Retina (tissue), 1 donor: Measurements from ENCODE around the gene ZFHX3.
"Not testable (repeated sequence)": the region's sequence is repeated elsewhere in the genome, so short reads cannot be mapped to it uniquely, and the experiment has no call there.

Experiments used
- DNase-seq: peaks from one replicate; pipeline ENCODE4 v3.0.0-alpha.2; 2016

Gene ZFHX3

DNA sequence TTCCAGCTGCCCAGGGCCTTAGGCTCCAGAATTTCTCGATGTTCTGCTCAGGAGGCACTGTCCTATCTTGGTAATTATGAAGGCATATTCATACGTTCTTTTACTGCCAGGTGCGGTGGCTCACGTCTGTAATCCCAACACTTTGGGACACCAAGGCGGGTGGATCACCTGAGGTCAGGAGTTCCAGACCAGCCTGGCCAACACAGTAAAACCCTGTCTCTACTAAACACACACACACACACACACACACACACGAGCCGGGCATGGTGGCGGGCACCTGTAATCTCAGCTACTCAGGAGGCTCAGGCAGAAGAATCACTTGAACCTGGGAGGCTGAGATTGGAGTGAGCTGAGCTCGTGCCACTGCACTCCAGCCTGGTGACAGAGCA is 52.1 kb downstream of the ZFHX3 start:
- DNase-seq = not testable (repeated sequence)

DNA sequence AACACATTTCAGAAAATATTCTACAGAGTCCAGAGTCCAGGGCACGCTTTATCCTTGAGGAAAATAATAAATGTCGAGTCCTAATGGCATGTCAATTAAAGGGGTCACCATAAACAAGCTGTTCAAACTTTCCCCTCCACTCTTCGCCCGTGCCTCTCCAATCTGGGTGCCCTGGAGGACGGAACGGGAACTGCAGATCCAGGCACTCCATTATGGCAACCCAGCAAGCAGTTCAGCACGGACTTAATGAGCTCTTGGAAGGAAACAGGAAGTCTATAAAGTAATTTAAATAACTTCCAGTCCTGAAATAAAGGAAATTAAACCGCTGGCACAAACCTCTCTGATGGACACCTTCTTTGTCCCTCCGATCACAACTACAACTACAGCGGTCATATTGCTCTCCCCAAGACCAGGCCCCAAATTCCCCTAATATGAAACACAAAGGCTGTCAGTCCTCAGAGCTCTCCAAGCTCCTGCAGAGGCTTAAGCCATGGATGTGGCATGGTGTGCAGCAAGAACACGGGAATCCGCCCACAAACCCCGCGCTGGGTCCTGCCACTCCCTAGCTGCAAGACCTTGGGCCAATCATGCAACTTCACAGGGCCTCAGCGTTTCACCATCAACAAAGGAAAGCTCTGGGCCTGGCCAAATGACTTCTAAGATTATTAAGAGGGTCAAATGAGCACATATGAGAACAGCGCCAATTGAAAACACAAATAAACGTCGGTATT is 52.6 kb downstream of the ZFHX3 start:
- peak; percentile 32 for DNase-seq

DNA sequence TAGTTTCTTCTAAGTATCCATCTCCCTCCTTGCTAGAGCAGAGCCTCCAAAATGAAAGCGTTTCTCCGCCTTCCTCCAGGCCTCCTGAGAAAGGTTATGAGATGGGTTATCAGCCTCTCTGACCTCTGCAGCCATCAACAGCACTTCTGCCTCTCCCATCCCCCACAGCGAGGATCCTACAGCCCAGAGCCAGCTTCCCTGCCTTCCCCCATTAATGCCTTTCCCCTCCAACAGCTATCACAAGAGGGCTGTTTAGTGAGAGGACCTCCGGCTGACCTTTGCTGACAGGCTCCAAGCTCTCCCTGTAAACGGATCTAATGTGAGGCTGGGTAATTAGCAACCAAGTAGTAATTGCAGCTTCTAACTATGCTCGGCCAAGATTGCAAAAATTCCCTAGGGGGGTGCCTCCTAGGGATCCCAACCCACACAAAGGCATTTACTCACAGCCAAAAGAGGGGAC is 55.8 kb downstream of the ZFHX3 start:
- peak; percentile 78 for DNase-seq

DNA sequence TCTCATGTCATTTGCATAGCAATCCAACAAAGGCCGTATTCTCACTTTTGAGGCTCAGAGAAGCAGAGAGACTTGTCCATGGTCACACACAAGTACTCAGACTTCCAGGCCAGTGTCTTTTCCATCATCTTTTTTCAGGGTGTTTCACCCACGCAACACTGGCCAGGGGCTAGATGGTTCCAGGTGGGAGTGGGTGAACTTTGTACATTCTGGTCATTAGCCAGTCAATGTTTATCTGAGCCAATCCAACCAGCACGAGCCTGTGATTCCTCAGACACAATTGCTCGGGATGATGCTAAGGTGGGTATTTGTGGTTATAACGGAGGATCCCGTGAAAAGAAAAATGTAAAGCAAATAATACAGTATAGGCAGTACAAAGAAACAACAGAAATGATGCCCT is 56.3 kb downstream of the ZFHX3 start:
- no peak for DNase-seq

GRCh38 chr16:72991211-72991610 is 56.7 kb downstream of the ZFHX3 start:
- DNase-seq = no peak

DNA sequence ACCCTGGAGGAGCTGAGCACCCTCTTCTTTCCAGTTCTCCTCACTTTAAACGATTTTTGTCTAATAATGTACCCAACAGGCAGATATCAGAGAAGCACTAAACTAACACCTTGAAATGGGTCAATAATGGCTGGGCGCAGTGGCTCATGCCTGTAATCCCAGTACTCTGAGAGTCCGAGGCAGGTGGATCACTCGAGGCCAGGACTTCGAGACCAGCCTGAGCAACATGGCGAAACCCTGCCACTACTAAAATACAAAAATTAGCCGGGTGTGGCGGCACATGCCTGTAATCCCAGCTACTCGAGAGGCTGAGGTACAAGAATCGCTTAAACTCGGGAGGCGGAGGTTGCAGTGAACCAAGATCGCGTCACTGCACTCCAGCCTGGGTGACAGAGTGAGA is 57.4 kb downstream of the ZFHX3 start:
- DNase-seq = no peak

- DNase-seq = peak; percentile 26
These were observed 58.1 kb downstream of the ZFHX3 start for GRCh38 chr16:72989579-72990551.

GRCh38 chr16:72989203-72989578 is 58.7 kb downstream of the ZFHX3 start:
- DNase-seq = not testable (repeated sequence)

DNA sequence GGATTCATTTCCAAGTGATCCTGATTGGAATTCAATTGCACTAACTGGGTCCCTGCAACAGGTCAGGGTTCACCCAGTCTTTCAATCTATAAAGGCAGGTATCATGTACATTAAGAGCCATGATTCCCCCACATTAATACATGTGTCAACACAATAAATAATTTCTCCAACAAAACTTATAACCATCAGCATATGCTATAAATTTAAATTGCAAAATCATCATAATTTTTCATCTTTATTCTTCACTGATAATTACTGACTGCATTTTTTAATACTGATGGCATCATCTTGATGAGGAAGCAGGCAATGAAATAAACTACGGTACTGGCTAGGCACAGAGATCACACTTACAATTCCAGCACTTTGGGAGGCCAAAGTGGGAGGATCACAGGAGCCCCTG is 59.4 kb downstream of the ZFHX3 start:
- DNase-seq = no peak

DNA sequence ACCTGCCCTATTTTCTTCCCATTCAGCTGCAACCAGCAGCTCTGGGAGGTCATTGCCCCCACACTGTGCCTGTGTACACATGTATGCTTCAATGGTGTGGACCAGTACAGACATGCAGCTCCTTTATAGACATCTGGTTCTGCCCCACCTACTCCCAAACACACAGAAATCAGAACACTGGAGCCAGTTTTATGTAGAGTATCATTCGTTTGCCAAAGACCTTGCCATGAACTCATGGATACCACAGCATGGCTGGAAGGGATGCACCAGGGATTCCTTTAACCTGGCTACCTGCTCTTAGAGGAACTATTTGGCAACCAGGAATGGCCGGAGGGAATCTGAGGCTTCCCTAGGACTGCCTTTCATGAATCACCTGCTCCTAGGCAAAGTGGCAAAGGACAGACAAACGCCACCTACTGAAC is 60.4 kb downstream of the ZFHX3 start:
- no peak for DNase-seq

- DNase-seq = peak; percentile 18
These were observed 61.9 kb downstream of the ZFHX3 start for GRCh38 chr16:72985995-72986394.

DNA sequence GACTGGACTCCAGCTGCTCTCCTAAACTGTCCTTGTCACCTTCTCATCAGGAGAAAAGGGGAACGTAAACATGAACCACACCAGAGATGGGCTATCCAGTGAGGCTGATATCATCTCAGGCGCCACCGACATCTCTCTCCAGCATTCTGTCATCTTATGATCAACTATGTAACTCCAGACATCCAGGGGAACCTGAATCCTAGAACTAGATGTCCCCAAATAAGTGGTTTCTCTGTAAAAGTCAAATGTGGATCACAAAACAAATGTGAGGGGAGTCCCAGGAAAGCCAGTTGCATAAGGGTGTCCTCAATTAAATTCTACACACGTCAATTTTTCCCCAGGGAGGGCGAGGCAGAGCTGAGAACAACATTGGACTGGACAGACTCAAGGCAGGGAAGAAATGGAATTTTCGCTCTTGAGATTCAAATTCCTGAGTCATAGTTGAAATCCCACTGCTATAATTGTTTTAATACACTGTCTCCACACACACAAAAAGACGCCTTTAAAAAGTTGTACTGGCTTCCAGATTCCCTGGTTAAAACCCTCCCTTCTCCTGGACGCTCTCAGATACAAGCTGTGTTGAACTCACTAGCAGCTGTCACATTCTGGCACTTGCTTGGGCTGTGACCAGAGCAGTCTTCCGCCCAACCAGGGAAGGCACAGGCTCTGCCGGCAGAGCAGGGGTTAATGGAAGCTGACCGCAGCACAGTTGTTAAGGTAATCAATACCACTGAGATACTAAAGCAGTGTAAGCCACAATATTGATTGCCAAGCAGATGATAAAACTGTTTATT is 62.6 kb downstream of the ZFHX3 start:
- DNase-seq = peak; percentile 38

GRCh38 chr16:72983728-72984350 is 64.1 kb downstream of the ZFHX3 start:
- DNase-seq = no peak

GRCh38 chr16:72983241-72983640 is 64.7 kb downstream of the ZFHX3 start:
- DNase-seq = no peak

DNA sequence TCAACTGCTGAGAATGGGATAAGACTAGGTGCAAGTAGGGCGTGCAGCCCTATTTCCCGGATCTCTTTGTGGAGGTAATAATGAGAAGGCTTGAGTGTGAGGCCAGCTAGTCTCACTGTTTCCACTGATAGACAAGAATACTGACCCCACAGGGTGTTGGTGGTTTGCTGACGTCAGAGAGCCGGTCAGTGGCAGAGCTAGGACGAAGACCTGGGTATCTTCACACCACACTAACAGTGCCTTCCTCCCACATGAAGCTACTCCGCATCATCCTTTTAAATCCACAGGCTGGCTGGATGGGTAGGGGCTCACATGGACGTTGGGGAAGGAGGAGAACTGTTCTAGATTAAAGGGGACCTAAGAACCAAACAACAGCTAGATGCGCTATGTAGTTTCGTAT is 68.0 kb downstream of the ZFHX3 start:
- DNase-seq = no peak

- DNase-seq = no peak
These were observed 69.7 kb downstream of the ZFHX3 start for GRCh38 chr16:72978212-72978611.

DNA sequence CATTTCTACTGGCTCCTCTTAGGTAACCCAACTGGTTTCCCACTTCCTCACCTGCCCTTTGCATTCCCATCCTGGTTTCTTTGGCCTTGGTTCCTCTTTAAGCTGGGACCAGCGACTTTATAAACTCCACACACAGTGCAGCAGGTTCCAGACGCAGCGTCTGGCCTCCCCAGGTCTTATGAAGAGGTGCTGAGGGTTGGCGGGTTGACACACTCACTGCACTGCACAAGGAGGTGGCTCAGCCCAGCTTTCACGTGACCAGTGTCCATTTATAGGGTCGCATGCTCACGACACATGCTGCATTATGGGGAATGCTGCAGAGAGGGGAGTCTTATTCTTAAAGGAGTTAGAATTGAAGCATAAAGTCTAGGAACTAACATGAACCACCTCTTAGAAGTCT is 70.8 kb downstream of the ZFHX3 start:
- no peak for DNase-seq

- no peak for DNase-seq
These were observed 71.4 kb downstream of the ZFHX3 start for GRCh38 chr16:72976438-72977064.

DNA sequence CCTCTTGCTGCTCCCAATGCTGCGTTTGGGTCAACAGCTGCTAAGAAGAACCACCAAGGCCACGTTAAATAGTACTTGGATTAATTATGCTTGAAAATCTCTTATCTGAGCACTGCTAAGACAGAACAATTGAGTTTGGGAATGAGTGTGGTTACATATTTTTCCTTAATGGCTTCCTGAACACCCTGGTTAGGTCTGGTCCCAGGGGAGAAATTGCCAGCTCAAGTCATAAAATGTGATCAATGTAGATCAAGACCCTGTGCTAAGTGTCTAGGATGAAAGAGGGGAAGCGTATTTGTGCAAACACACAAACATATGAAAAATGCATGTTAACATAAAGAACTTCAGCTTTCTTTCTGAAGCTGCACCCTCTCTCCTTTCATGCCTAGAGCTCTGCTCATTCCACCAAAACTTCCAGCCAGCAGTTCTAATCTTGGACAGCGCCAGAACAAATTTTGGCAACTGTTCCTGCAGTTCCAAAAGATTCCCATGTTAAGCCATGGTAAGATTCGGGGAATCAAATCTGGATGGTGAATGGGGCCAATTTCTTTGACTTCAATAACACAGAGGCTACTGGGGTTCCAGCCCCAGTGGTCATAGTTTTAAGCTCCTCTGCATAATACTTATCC is 72.0 kb downstream of the ZFHX3 start:
- DNase-seq = no peak

DNA sequence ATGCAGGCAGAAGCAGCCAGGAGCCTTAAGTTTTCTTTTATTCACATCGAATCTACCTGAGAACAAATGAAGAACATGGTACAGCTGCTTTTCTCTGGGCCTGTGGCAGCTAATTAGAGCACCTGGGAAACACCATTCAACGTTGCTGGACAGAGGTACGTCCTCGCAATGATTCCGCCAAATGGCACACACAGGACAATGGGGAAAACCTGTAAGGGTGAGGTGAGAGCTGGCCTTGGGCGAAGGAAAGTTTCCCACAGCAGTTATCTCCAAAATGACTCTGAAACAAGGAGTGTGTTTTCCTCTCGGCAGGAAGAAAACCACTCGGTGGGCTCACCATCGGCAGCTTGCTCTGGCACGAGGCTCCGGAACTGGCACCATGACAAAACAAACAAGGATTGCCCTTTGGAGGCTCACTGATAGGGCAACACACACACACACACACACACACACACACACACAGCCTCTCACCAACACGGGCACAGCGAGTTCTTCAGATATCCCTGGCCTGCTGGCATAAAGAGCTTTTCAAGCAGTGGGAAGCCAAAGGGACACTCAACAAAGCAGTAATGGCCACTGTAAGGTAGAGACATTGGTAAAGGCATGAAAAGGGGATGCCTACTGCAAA is 73.7 kb downstream of the ZFHX3 start:
- DNase-seq = no peak
